Activated CD4-positive, alpha-beta T cell treated with anti-CD3 and anti-CD28 coated beads for 36 hours (primary cell): ENCODE results near the gene PLPPR1. TPM values are rescaled to one million over a fixed set of nuclear protein-coding genes. Genes with fewer than 3 reads are reported as not detected.
"Not testable (repeated sequence)": the region's sequence is repeated elsewhere in the genome, so short reads cannot be mapped to it uniquely, and the experiment has no call there.

Experiments
- ATAC-seq: fragments of 200-7000 bp; cut with Tn5 transposase; one replicate; pipeline ENCODE4 v1.10.0; 2021; ENCODE audit warnings: mild to moderate bottlenecking, moderate library complexity
- CTCF ChIA-PET: fragments of 350-600 bp; sonication (Branson Sonifier 250); formaldehyde crosslinking; loops from one replicate; lab custom pipeline; 2021; ENCODE audit warnings: antibody characterized with exemption; lab: Charles Lee
- POLR2A ChIA-PET: fragments of 350-600 bp; sonication (Branson Sonifier 250); formaldehyde crosslinking; loops from one replicate; lab custom pipeline; 2021; ENCODE audit warnings: antibody characterized with exemption, inconsistent platforms; lab: Charles Lee
- DNase-seq: peaks from one replicate; pipeline ENCODE4 v3.0.0-alpha.2; 2020
- H3K27ac Mint-ChIP-seq: one replicate; pipeline ENCODE4 v1.8.0; 2021; ENCODE audit warnings: mixed read lengths
- H3K27me3 Mint-ChIP-seq: one replicate; pipeline ENCODE4 v1.8.0; 2021; ENCODE audit warnings: mixed read lengths
- H3K36me3 Mint-ChIP-seq: one replicate; pipeline ENCODE4 v1.8.0; 2021; ENCODE audit warnings: low read depth, mixed read lengths
- H3K4me1 Mint-ChIP-seq: one replicate; pipeline ENCODE4 v1.8.0; 2021; ENCODE audit warnings: mixed read lengths
- H3K4me3 Mint-ChIP-seq: one replicate; pipeline ENCODE4 v1.8.0; 2021; ENCODE audit warnings: mild to moderate bottlenecking, moderate library complexity, mixed read lengths
- H3K9me3 Mint-ChIP-seq: one replicate; pipeline ENCODE4 v1.8.0; 2021; ENCODE audit warnings: low read depth, mixed read lengths
- intact Hi-C, 2 experiments: fragments of 100-400 bp; cut with DNase I in 1 of 2; cut with micrococcal nuclease in 1 of 2; formaldehyde crosslinking; loops; one replicate each; pipeline versions ENCODE4 v1.14.2 to v1.15.1; 2022 to 2024; cut with DNase I, micrococcal nuclease
- total RNA-seq, 2 experiments: library from RNA; stranded (reverse); gene quantifications; one replicate each; pipeline ENCODE4 v1.2.3, GENCODE V29; 2021

Gene PLPPR1
- total RNA-seq, 2 experiments from 2014 or later, result not detected

DNA sequence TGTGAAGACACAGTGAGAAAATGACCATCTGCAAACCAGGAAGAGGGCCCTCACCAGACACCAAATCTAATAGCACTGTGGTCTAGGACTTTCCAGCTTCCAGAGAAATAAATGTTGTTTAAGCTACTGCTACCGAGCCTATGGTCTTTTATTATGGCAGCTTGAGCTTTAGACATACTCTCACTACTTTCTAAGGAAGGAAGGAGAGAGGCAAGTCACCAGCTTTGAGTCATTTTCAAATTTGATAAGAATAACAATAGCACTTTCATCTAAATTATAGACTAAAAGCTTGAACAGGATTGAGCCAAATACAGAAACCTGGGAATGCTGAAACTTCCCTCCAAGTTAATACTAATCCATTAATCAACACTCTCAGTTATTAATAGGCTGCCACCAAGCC, 64.4 kb downstream of the PLPPR1 start:
- Mint-ChIP-seq H3K4me1 (no peaks in the 10 kb centered on the region), H3K36me3 (no peaks in the 10 kb centered on the region), H3K4me3 (no peak overlapping the region), H3K9me3 (no peaks in the 10 kb centered on the region), H3K27me3 (peaks cover 2% of the 10 kb centered on the region), H3K27ac (no peak overlapping the region)
- ChIA-PET POLR2A (no interaction called here), CTCF (no interaction called here)
- no peak for ATAC-seq
- no peak for DNase-seq
- intact Hi-C loops, result no loop called here

DNA sequence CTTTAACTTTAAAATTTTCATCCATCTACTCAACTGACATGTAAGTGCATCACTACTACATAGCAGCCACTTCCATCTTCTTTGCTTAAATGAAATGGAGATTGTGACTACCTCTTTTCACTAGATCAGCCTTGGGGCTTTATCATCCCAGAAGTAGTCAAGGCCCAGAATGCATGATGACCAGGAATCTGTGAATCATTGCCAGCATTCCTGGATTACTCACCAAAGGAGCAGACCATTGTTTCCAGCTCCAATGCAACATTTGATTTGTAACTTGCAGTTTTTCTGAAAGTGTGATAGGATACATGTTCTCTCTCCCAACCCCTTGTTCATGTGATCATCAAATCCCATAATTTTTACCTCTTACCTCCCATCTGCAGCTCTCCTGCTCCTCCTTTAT, 65.1 kb downstream of the PLPPR1 start:
- Mint-ChIP-seq H3K36me3 (no peaks in the 10 kb centered on the region), H3K27me3 (peaks cover 5% of the 10 kb centered on the region), H3K9me3 (no peaks in the 10 kb centered on the region), H3K4me1 (no peaks in the 10 kb centered on the region), H3K4me3 (no peak overlapping the region), H3K27ac (no peak overlapping the region)
- ATAC-seq (no peak), DNase-seq (no peak)
- ChIA-PET POLR2A (no interaction called here), CTCF (interaction anchor here (0.7 to 1.0 kb wide), 2 partner anchors 12 to 18 kb away, joined by 3 read pairs; no protein-coding TSS in a partner anchor)
- intact Hi-C loops, result no loop called here

DNA sequence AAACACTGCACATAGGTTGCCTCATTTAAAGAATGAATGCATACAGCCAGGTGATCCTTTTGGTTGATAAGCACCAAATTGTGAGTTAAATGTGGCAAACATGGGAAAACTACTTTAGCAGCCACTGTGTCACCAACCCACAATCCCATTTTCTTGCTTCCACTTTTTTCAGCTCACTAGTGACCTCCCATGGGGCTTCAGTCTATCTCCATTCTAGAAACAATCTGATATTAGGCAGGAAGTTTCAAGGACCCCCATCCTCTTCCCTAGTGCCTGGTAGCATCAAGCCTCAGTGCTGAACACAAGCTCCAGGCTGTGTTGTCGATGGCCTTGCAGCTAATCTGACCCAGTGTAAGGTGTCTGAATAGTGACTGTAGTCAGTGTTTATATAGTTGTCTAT, 66.2 kb downstream of the PLPPR1 start:
- Mint-ChIP-seq H3K9me3 (no peaks in the 10 kb centered on the region), H3K4me1 (no peaks in the 10 kb centered on the region), H3K4me3 (no peak overlapping the region), H3K36me3 (no peaks in the 10 kb centered on the region), H3K27me3 (peaks cover 5% of the 10 kb centered on the region), H3K27ac (no peak overlapping the region)
- ATAC-seq (no peak), DNase-seq (no peak)
- CTCF ChIA-PET, result interaction anchor here (1.0 kb wide), 2 partner anchors 13 to 14 kb away, joined by 3 read pairs; no protein-coding TSS in a partner anchor
- intact Hi-C loops, result no loop called here
- POLR2A ChIA-PET, result interaction anchor here (0.6 kb wide), 1 partner anchor 96 kb away, joined by 3 read pairs; no protein-coding TSS in a partner anchor

DNA sequence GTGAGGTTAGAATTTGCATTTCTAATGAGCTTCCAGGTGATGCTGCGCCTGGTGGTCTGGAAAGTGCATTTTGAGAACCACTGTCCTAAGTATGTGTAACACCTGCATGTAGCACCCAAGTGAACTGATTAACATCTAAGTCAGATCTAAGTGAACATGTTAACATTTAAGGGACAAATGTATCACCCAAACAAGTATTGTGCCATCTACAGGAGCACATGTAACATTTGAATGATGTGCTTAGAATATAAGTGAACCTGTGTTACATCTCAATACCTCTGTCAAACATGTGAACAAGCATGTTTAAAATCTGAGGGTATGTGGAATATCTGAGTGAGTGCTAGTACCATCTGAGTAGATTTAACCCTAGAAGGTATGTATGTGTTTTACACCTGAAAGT, 68.7 kb downstream of the PLPPR1 start:
- H3K4me3 Mint-ChIP-seq, result no peak overlapping the region
- CTCF ChIA-PET, result interaction anchor here (0.6 kb wide), 1 partner anchor 70 kb away, joined by 4 read pairs; no protein-coding TSS in a partner anchor
- DNase-seq, result no peak
- intact Hi-C loops, result no loop called here
- POLR2A ChIA-PET, result no interaction called here
- no peak overlapping the region for H3K27ac Mint-ChIP-seq
- H3K9me3 Mint-ChIP-seq, result no peaks in the 10 kb centered on the region
- no peaks in the 10 kb centered on the region for H3K4me1 Mint-ChIP-seq
- no peak for ATAC-seq
- H3K36me3 Mint-ChIP-seq, result no peaks in the 10 kb centered on the region
- peaks cover 5% of the 10 kb centered on the region for H3K27me3 Mint-ChIP-seq

DNA sequence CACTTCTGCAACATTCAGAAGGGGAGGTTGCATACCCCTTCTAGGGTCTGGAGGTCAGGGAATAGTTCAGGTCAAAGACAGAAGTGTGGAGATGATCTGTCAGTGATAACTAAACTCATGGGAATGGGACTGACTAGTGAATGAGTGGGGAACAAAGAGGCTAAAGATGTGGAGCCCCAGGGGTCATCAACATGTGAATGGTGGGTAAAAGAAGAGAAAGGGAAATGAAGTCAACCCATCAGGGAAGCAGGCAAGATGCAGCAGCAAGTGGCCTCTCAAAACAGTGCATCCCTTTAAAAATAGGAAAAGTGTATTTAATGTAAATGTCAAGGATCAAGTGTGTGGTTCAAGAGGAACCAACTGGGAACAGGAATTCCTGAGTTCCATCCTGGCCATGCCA, 69.9 kb downstream of the PLPPR1 start:
- H3K36me3 Mint-ChIP-seq, result no peaks in the 10 kb centered on the region
- intact Hi-C loops, result no loop called here
- H3K9me3 Mint-ChIP-seq, result no peaks in the 10 kb centered on the region
- no peaks in the 10 kb centered on the region for H3K4me1 Mint-ChIP-seq
- POLR2A ChIA-PET, result no interaction called here
- DNase-seq (no peak), ATAC-seq (no peak)
- H3K27me3 Mint-ChIP-seq, result peaks cover 5% of the 10 kb centered on the region
- no peak overlapping the region for H3K27ac Mint-ChIP-seq
- CTCF ChIA-PET, result no interaction called here
- H3K4me3 Mint-ChIP-seq, result no peak overlapping the region

DNA sequence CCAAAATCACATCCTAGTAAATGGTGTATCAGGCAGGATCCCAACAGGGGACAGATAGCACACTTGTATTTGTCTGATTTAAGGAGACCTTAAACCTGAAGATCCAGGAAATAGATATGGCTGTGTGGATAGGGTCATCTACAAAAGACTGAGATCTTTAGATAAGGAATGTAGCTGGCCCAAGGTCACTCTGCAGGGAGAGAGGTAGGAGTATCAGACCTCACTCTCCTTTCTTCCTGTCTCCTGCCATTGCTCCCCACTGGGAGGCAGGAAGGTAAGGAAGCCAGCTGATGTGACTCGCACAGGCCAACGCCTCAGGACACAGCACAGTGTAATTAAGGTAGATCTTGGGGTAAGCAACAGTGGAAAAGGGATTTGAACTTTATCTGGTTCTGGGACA, 85.8 kb downstream of the PLPPR1 start:
- H3K4me3 Mint-ChIP-seq, result no peak overlapping the region
- H3K9me3 Mint-ChIP-seq, result peaks cover 2% of the 10 kb centered on the region
- intact Hi-C loops, result no loop called here
- ATAC-seq, result no peak
- DNase-seq, result no peak
- POLR2A ChIA-PET, result no interaction called here
- no peak overlapping the region for H3K27ac Mint-ChIP-seq
- CTCF ChIA-PET, result interaction anchor here (1.1 kb wide), 1 partner anchor 69 kb away, joined by 3 read pairs; no protein-coding TSS in a partner anchor
- H3K4me1 Mint-ChIP-seq, result no peaks in the 10 kb centered on the region
- H3K27me3 Mint-ChIP-seq, result no peaks in the 10 kb centered on the region
- H3K36me3 Mint-ChIP-seq, result no peaks in the 10 kb centered on the region

DNA sequence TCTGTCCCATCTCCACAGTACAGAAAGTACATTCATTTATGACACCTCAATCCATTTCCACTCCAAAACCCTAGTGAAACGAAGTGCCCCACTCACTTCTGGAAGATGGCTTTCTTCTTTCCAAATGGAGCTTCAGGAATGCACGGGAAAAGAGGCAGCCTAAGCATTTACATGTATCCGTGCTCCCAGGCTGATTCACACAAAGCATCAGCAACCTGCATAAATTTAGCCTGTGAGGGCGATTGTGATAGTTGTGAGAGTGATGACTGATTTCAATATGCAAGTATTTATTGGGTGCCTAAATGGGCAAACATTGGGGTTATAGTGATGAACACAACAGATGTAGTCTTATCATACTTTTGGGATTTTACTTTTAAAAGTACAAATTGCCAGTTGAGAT, 86.6 kb downstream of the PLPPR1 start:
- no peaks in the 10 kb centered on the region for H3K9me3 Mint-ChIP-seq
- no peaks in the 10 kb centered on the region for H3K4me1 Mint-ChIP-seq
- H3K36me3 Mint-ChIP-seq, result no peaks in the 10 kb centered on the region
- no peaks in the 10 kb centered on the region for H3K27me3 Mint-ChIP-seq
- POLR2A ChIA-PET, result no interaction called here
- H3K4me3 Mint-ChIP-seq, result no peak overlapping the region
- H3K27ac Mint-ChIP-seq, result no peak overlapping the region
- CTCF ChIA-PET, result no interaction called here
- ATAC-seq (no peak), DNase-seq (no peak)
- intact Hi-C loops, result loop anchor here in 1 of 2 experiments (5.0 kb wide), 1 partner anchor 403 kb away; no protein-coding TSS in a partner anchor

DNA sequence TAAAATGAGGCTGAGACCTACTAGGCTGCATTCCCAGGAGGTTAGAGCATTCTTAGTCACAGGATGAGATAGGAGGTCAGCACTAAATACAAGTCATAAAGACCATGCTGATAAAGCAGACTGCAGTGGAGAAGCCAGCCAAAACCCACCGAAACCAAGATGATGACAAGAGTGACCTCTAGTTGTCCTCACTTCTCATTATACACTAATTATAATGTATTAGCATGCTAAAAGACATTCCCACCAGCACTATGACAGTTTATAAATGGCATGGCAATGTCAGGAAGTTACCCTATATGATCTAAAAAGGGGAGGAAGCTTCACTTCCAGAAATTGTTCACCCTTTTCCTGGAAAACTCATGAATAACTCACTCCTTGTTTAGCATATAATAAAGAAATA, 88.6 kb downstream of the PLPPR1 start:
- no peaks in the 10 kb centered on the region for H3K4me1 Mint-ChIP-seq
- no peak for ATAC-seq
- no peaks in the 10 kb centered on the region for H3K27me3 Mint-ChIP-seq
- no peaks in the 10 kb centered on the region for H3K9me3 Mint-ChIP-seq
- no peak for DNase-seq
- no peak overlapping the region for H3K4me3 Mint-ChIP-seq
- POLR2A ChIA-PET, result no interaction called here
- intact Hi-C loops, result loop anchor here in 1 of 2 experiments (5.0 kb wide), 1 partner anchor 405 kb away; no protein-coding TSS in a partner anchor
- CTCF ChIA-PET, result no interaction called here
- H3K27ac Mint-ChIP-seq, result no peak overlapping the region
- H3K36me3 Mint-ChIP-seq, result no peaks in the 10 kb centered on the region

DNA sequence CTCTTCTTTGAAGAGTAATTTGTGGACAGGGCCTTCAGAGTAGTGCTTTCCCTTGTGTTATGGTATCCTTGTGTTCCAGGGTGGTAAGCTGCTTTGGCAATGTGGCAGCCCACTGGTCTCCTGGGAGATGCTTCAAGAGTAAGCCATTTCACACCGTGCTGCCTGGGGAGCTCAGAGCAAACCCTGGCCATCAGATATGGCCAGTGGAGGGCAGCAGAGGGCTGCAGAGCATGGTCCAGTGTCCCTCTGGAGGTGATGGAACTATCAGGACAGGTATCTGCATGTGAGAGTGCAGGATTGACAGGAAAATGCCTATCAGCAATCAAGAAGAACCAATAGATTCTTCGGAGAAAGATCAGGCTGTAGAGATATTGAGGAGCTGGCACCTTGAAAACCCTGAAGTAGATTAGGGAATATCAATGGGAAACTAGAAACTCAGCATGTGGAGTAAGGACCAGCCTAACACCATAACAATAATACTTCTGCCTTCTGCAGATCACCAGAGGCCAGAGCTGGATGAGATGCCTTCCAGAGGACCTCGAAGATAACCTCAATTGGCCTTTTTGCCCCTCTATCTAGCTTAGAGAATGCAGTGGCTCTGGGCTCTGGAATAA, 90.8 kb downstream of the PLPPR1 start:
- Mint-ChIP-seq H3K4me3 (no peak overlapping the region), H3K9me3 (peaks cover 4% of the 10 kb centered on the region), H3K27ac (no peak overlapping the region), H3K27me3 (no peaks in the 10 kb centered on the region), H3K4me1 (no peaks in the 10 kb centered on the region), H3K36me3 (no peaks in the 10 kb centered on the region)
- DNase-seq, result peak; percentile 57
- no peak for ATAC-seq
- ChIA-PET POLR2A (no interaction called here), CTCF (interaction anchor here (0.8 to 1.4 kb wide), 7 partner anchors 10 to 263 kb away, joined by 3 to 9 read pairs (median 3); no protein-coding TSS in a partner anchor)
- intact Hi-C loops, result loop anchor here (1.0 to 5.0 kb wide), 2 partner anchors 192 to 407 kb away; no protein-coding TSS in a partner anchor

DNA sequence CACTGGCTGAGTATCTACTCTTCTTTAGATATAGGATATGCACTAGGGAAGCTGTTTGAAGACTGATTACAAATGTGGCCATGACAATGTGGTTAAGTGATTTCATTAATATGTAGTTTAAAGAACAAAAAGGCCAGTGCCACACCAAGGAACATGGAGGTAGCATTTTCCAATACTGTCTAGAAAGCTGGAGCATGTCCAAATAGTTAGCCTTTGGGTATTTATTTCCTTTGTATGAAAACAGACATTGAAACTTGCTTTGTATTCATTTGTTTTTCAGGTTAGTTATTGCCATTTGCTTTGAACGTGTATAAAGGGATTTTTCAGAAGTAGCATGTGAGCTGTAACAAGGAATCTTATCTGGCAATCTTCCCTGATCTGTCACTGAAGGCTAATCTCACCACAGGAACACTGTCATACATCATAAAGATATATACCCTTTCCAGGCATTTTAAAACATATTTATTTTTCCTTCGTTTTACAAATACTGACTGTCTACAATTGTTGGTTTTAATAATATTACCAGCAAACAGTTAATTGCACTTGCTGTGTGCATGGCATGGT, 93.4 kb downstream of the PLPPR1 start:
- Mint-ChIP-seq H3K4me1 (no peaks in the 10 kb centered on the region), H3K27ac (no peak overlapping the region), H3K4me3 (no peak overlapping the region), H3K36me3 (no peaks in the 10 kb centered on the region), H3K9me3 (peaks cover 7% of the 10 kb centered on the region), H3K27me3 (no peaks in the 10 kb centered on the region)
- intact Hi-C loops, result no loop called here
- POLR2A ChIA-PET, result no interaction called here
- ATAC-seq (no peak), DNase-seq (no peak)
- CTCF ChIA-PET, result interaction anchor here (0.8 to 2.1 kb wide), 2 partner anchors 8 to 190 kb away, joined by 3 to 9 read pairs; no protein-coding TSS in a partner anchor

DNA sequence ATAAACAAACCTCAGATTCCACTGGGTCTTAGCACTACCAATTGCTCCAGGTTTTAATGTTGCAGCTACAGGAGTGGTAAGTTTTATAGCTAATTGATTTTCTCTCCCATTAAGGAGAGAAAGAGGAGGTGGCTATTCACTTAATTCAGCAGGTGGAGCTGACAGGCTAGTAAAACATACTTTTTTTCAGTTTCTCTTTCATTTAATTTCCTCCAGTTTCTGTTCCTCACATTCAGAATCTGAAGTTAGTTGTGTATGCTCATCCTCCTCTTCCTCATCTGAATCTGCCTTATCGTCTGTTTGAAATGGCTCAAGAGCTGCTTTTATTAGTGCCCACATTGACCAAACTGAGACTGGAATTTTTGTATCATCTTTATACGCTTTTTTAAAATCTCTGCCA, 98.0 kb downstream of the PLPPR1 start:
- Mint-ChIP-seq H3K27me3 (peaks cover 3% of the 10 kb centered on the region), H3K27ac (no peak overlapping the region), H3K9me3 (peaks cover 12% of the 10 kb centered on the region), H3K36me3 (no peaks in the 10 kb centered on the region), H3K4me1 (no peaks in the 10 kb centered on the region), H3K4me3 (no peak overlapping the region)
- intact Hi-C loops, result no loop called here
- ChIA-PET POLR2A (no interaction called here), CTCF (no interaction called here)
- DNase-seq, result no peak
- ATAC-seq, result no peak

DNA sequence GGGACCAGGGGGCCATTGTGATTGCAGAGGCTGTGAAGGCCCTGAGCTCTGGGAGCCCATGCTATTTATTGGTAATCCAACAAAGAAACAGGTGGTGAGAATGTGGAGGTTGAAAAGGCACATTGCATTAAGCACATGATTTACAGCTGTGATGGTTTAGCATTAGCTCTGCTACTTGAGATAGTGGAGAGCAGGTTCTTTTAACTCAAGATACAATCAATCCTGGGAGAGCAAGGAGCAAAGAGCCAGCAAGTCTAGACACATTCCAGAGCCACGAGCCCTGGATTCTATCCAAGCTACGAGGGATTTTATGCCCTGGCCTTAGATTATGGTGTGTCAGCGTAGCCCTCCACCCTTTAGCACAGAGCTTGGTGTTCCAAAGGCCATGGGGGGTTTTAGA, 98.8 kb downstream of the PLPPR1 start:
- CTCF ChIA-PET, H3K27me3 Mint-ChIP-seq, intact Hi-C loops, POLR2A ChIA-PET, DNase-seq, H3K4me3 Mint-ChIP-seq, H3K27ac Mint-ChIP-seq, ATAC-seq, H3K4me1 Mint-ChIP-seq, H3K36me3 Mint-ChIP-seq: not testable (repeated sequence)
- peaks cover 12% of the 10 kb centered on the region for H3K9me3 Mint-ChIP-seq
